SK-N-SH (cell line): Measurements from ENCODE around the gene EHD2.

Experiments
- EZH2phosphoT487 ChIP-seq: fragments of 200-600 bp; sonication (generic); IDR thresholded peaks from 2 replicates; pipeline ENCODE4 v1.6.1; 2017; ENCODE audit warnings: low read depth, mixed run types, mild to moderate bottlenecking, antibody characterized with exemption, moderate library complexity, borderline replicate concordance
- FOXJ3 ChIP-seq: sonication (generic); formaldehyde crosslinking; IDR thresholded peaks from 2 replicates; pipeline ENCODE4 v1.5.1; 2020; ENCODE audit warnings: mild to moderate bottlenecking, missing genetic modification reagents
- GABPA ChIP-seq: IDR thresholded peaks from 2 replicates; pipeline ENCODE4 v1.4.0; 2012; ENCODE audit warnings: low read depth, mild to moderate bottlenecking
- POLR2AphosphoS5 ChIP-seq: IDR thresholded peaks from 2 replicates; pipeline ENCODE4 v1.6.1; 2012; ENCODE audit warnings: low read depth, low read length
- RFX5 ChIP-seq: IDR thresholded peaks from 2 replicates; pipeline ENCODE4 v1.6.1; 2012; ENCODE audit warnings: mild to moderate bottlenecking, improper control_type of control experiment, low read length
- TCF12 ChIP-seq: IDR thresholded peaks from 2 replicates; pipeline ENCODE4 v1.4.0; 2012
- USF1 ChIP-seq: IDR thresholded peaks from 2 replicates; pipeline ENCODE4 v1.4.0; 2012; ENCODE audit warnings: low read depth, borderline replicate concordance
- ZBTB33 ChIP-seq: IDR thresholded peaks from 2 replicates; pipeline ENCODE4 v1.4.0; 2012; ENCODE audit warnings: low read depth, borderline replicate concordance
- TF ChIP-seq, protein P1 (sequence below): fragments of 200-600 bp; sonication (generic); IDR thresholded peaks from 2 replicates; pipeline ENCODE4 v1.6.1; 2017; ENCODE audit warnings: antibody characterized with exemption, mild to moderate bottlenecking, moderate library complexity
- TF ChIP-seq, protein P2 (sequence below): IDR thresholded peaks from 2 replicates; pipeline ENCODE4 v1.4.0; 2012; ENCODE audit warnings: low read depth

- TF ChIP-seq, protein P1, sequence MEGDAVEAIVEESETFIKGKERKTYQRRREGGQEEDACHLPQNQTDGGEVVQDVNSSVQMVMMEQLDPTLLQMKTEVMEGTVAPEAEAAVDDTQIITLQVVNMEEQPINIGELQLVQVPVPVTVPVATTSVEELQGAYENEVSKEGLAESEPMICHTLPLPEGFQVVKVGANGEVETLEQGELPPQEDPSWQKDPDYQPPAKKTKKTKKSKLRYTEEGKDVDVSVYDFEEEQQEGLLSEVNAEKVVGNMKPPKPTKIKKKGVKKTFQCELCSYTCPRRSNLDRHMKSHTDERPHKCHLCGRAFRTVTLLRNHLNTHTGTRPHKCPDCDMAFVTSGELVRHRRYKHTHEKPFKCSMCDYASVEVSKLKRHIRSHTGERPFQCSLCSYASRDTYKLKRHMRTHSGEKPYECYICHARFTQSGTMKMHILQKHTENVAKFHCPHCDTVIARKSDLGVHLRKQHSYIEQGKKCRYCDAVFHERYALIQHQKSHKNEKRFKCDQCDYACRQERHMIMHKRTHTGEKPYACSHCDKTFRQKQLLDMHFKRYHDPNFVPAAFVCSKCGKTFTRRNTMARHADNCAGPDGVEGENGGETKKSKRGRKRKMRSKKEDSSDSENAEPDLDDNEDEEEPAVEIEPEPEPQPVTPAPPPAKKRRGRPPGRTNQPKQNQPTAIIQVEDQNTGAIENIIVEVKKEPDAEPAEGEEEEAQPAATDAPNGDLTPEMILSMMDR, result no peak
- TF ChIP-seq FOXJ3 (CRISPR knock-in tag) (no peak), RFX5 (no peak), USF1 (no peak), TCF12 (no peak), EZH2phosphoT487 (no peak), ZBTB33 (no peak), GABPA (no peak), POLR2AphosphoS5 (no peak)
- TF ChIP-seq, protein P2, sequence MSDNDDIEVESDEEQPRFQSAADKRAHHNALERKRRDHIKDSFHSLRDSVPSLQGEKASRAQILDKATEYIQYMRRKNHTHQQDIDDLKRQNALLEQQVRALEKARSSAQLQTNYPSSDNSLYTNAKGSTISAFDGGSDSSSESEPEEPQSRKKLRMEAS, result no peak
These were observed 39.8 kb upstream of the EHD2 start for GRCh38 chr19:47673426-47673825.
